Measurements from ENCODE around the gene FAM171A1.

FAM171A1 gene

GRCh38 chr10:15258255-15258654 lies 112.8 kb downstream of the FAM171A1 start:
- no peak for TF ChIP-seq PAX5 (IDR thresholded peaks at IDR 0.05; ENCODE audit: insufficient read depth, low read length, severe bottlenecking)
- TF ChIP-seq SPI1 (IDR thresholded peaks at IDR 0.05; ENCODE audit: low read depth, low read length), result no peak
- no peak for TF ChIP-seq POLR2AphosphoS5 (IDR thresholded peaks at IDR 0.05; ENCODE audit: low read depth, low read length)
- no peak for TF ChIP-seq POLR2A (IDR thresholded peaks at IDR 0.05; ENCODE audit: low read depth, low read length)
- no peak for TF ChIP-seq POU2F2 (IDR thresholded peaks at IDR 0.05; ENCODE audit: low read depth, low read length)
- no peak for TF ChIP-seq TAF1 (IDR thresholded peaks at IDR 0.05; ENCODE audit: low read depth, low read length)
- no peak for DNase-seq (ENCODE audit: insufficient read length, low spot score)
- FAIRE-seq, result no peak

- FAIRE-seq, result no peak
- DNase-seq (ENCODE audit: insufficient read length, low spot score), result no peak
- TF ChIP-seq POLR2AphosphoS5 (IDR thresholded peaks at IDR 0.05; ENCODE audit: low read depth, low read length), result no peak
- no peak for TF ChIP-seq PAX5 (IDR thresholded peaks at IDR 0.05; ENCODE audit: insufficient read depth, low read length, severe bottlenecking)
- no peak for TF ChIP-seq POLR2A (IDR thresholded peaks at IDR 0.05; ENCODE audit: low read depth, low read length)
- no peak for TF ChIP-seq TAF1 (IDR thresholded peaks at IDR 0.05; ENCODE audit: low read depth, low read length)
Observed at GRCh38 chr10:15255961-15256360, 115.1 kb downstream of the FAM171A1 start.

GRCh38 chr10:15254808-15255648 lies 116.1 kb downstream of the FAM171A1 start:
- TF ChIP-seq POLR2AphosphoS5 (IDR thresholded peaks at IDR 0.05; ENCODE audit: low read depth, low read length), result no peak
- TF ChIP-seq SPI1 (IDR thresholded peaks at IDR 0.05; ENCODE audit: low read depth, low read length), result peak; percentile 70
- no peak for TF ChIP-seq PAX5 (IDR thresholded peaks at IDR 0.05; ENCODE audit: insufficient read depth, low read length, severe bottlenecking)
- 0 out of 2 replicates have a peak, but pooled peaks have one; percentile 16 for TF ChIP-seq POLR2A (IDR thresholded peaks at IDR 0.05; ENCODE audit: low read depth, low read length)
- no peak for TF ChIP-seq TAF1 (IDR thresholded peaks at IDR 0.05; ENCODE audit: low read depth, low read length)
- TF ChIP-seq POU2F2 (IDR thresholded peaks at IDR 0.05; ENCODE audit: low read depth, low read length), result 0 out of 2 replicates have a peak, but pooled peaks have one; percentile 38
- FAIRE-seq, result no peak
- DNase-seq (ENCODE audit: insufficient read length, low spot score), result no peak

GRCh38 chr10:15253951-15254807 lies 116.9 kb downstream of the FAM171A1 start:
- FAIRE-seq (no peak), DNase-seq (ENCODE audit: insufficient read length, low spot score) (no peak)
- TF ChIP-seq POLR2A (IDR thresholded peaks at IDR 0.05; ENCODE audit: low read depth, low read length) (no peak), POLR2AphosphoS5 (IDR thresholded peaks at IDR 0.05; ENCODE audit: low read depth, low read length) (no peak), TAF1 (IDR thresholded peaks at IDR 0.05; ENCODE audit: low read depth, low read length) (no peak), SPI1 (IDR thresholded peaks at IDR 0.05; ENCODE audit: low read depth, low read length) (no peak), PAX5 (IDR thresholded peaks at IDR 0.05; ENCODE audit: insufficient read depth, low read length, severe bottlenecking) (no peak), POU2F2 (IDR thresholded peaks at IDR 0.05; ENCODE audit: low read depth, low read length) (no peak)

- FAIRE-seq (no peak), DNase-seq (ENCODE audit: insufficient read length, low spot score) (no peak)
- TF ChIP-seq TAF1 (IDR thresholded peaks at IDR 0.05; ENCODE audit: low read depth, low read length) (no peak), SPI1 (IDR thresholded peaks at IDR 0.05; ENCODE audit: low read depth, low read length) (no peak), POU2F2 (IDR thresholded peaks at IDR 0.05; ENCODE audit: low read depth, low read length) (no peak), POLR2AphosphoS5 (IDR thresholded peaks at IDR 0.05; ENCODE audit: low read depth, low read length) (no peak), POLR2A (IDR thresholded peaks at IDR 0.05; ENCODE audit: low read depth, low read length) (no peak), PAX5 (IDR thresholded peaks at IDR 0.05; ENCODE audit: insufficient read depth, low read length, severe bottlenecking) (no peak)
Observed at GRCh38 chr10:15252396-15252795, 118.7 kb downstream of the FAM171A1 start.

- DNase-seq (ENCODE audit: insufficient read length, low spot score) (no peak), FAIRE-seq (no peak)
- no peak for TF ChIP-seq POLR2A (IDR thresholded peaks at IDR 0.05; ENCODE audit: low read depth, low read length)
- TF ChIP-seq POU2F2 (IDR thresholded peaks at IDR 0.05; ENCODE audit: low read depth, low read length), result no peak
- TF ChIP-seq POLR2AphosphoS5 (IDR thresholded peaks at IDR 0.05; ENCODE audit: low read depth, low read length), result no peak
- TF ChIP-seq PAX5 (IDR thresholded peaks at IDR 0.05; ENCODE audit: insufficient read depth, low read length, severe bottlenecking), result no peak
- TF ChIP-seq TAF1 (IDR thresholded peaks at IDR 0.05; ENCODE audit: low read depth, low read length), result no peak
- TF ChIP-seq SPI1 (IDR thresholded peaks at IDR 0.05; ENCODE audit: low read depth, low read length), result no peak
Observed at GRCh38 chr10:15251791-15252380, 119.2 kb downstream of the FAM171A1 start.

- no peak for FAIRE-seq
- no peak for TF ChIP-seq TAF1 (IDR thresholded peaks at IDR 0.05; ENCODE audit: low read depth, low read length)
- TF ChIP-seq PAX5 (IDR thresholded peaks at IDR 0.05; ENCODE audit: insufficient read depth, low read length, severe bottlenecking), result no peak
- TF ChIP-seq POLR2AphosphoS5 (IDR thresholded peaks at IDR 0.05; ENCODE audit: low read depth, low read length), result no peak
- no peak for TF ChIP-seq SPI1 (IDR thresholded peaks at IDR 0.05; ENCODE audit: low read depth, low read length)
- TF ChIP-seq POLR2A (IDR thresholded peaks at IDR 0.05; ENCODE audit: low read depth, low read length), result no peak
- no peak for TF ChIP-seq POU2F2 (IDR thresholded peaks at IDR 0.05; ENCODE audit: low read depth, low read length)
- DNase-seq (ENCODE audit: insufficient read length, low spot score), result no peak
Observed at GRCh38 chr10:15245530-15245929, 125.6 kb downstream of the FAM171A1 start.

- DNase-seq (ENCODE audit: insufficient read length, low spot score), result no peak
- FAIRE-seq, result no peak
- TF ChIP-seq SPI1 (IDR thresholded peaks at IDR 0.05; ENCODE audit: low read depth, low read length) (no peak), PAX5 (IDR thresholded peaks at IDR 0.05; ENCODE audit: insufficient read depth, low read length, severe bottlenecking) (no peak), POLR2AphosphoS5 (IDR thresholded peaks at IDR 0.05; ENCODE audit: low read depth, low read length) (no peak), POLR2A (IDR thresholded peaks at IDR 0.05; ENCODE audit: low read depth, low read length) (no peak), POU2F2 (IDR thresholded peaks at IDR 0.05; ENCODE audit: low read depth, low read length) (no peak), TAF1 (IDR thresholded peaks at IDR 0.05; ENCODE audit: low read depth, low read length) (no peak)
Observed at GRCh38 chr10:15244635-15245197, 126.4 kb downstream of the FAM171A1 start.

All from GM12891 (cell line).